LoVo (cell line): ENCODE results near the gene USP11.
A peak's percentile ranks its signal among the peaks of the same experiment; 100 is the strongest.

Experiments
- DNase-seq: peaks from one replicate; pipeline ENCODE4 v3.0.0-alpha.2; 2016; ENCODE audit warnings: low spot score

USP11 gene

GRCh38 chrX:47224896-47225290 lies 7.9 kb upstream of the USP11 start:
- DNase-seq: no peak

GRCh38 chrX:47226071-47226470 lies 6.7 kb upstream of the USP11 start:
- no peak for DNase-seq

GRCh38 chrX:47226531-47227333 lies 6.1 kb upstream of the USP11 start:
- no peak for DNase-seq

- DNase-seq: no peak
These were observed 5.5 kb upstream of the USP11 start for GRCh38 chrX:47227334-47227583.

GRCh38 chrX:47228550-47229270 lies 4.1 kb upstream of the USP11 start:
- no peak for DNase-seq

GRCh38 chrX:47229427-47229826 lies 3.4 kb upstream of the USP11 start:
- no peak for DNase-seq

GRCh38 chrX:47230136-47230868 lies 2.5 kb upstream of the USP11 start:
- DNase-seq: no peak

GRCh38 chrX:47231167-47231566 lies 1.6 kb upstream of the USP11 start:
- DNase-seq: no peak

- no peak for DNase-seq
These were observed 509 bp upstream of the USP11 start for GRCh38 chrX:47232197-47232802.

GRCh38 chrX:47233333-47234113 lies 714 bp downstream of the USP11 start:
- peak; percentile 90 for DNase-seq

- DNase-seq: no peak
These were observed 1.8 kb downstream of the USP11 start for GRCh38 chrX:47234583-47234982.

GRCh38 chrX:47235691-47236103 lies 2.9 kb downstream of the USP11 start:
- DNase-seq: no peak

GRCh38 chrX:47239199-47239598 lies 6.4 kb downstream of the USP11 start:
- no peak for DNase-seq

- DNase-seq: no peak
These were observed 7.2 kb downstream of the USP11 start for GRCh38 chrX:47239898-47240545.

GRCh38 chrX:47240619-47241018 lies 7.8 kb downstream of the USP11 start:
- no peak for DNase-seq

- no peak for DNase-seq
These were observed 8.6 kb downstream of the USP11 start for GRCh38 chrX:47241201-47242011.

- no peak for DNase-seq
These were observed 9.5 kb downstream of the USP11 start for GRCh38 chrX:47242321-47242720.

- no peak for DNase-seq
These were observed 10.5 kb downstream of the USP11 start for GRCh38 chrX:47243351-47243750.

GRCh38 chrX:47244676-47245075 lies 11.9 kb downstream of the USP11 start:
- DNase-seq: no peak

- no peak for DNase-seq
These were observed 12.3 kb downstream of the USP11 start for GRCh38 chrX:47245156-47245555.
